GM23338 (cell line): ENCODE measurements around the gene CYP27A1. TPM values are rescaled to one million over a fixed set of nuclear protein-coding genes. Genes with fewer than 3 reads are reported as not detected.

Experiments used
- ATAC-seq: fragments of 200-7000 bp; cut with Tn5 transposase; 3 replicates; pipeline ENCODE4 v1.9.1; 2020
- DNase-seq: peaks from one replicate; pipeline ENCODE4 v3.0.0-alpha.2; 2015; ENCODE audit warnings: low spot score
- H2AFZ ChIP-seq: fragments of 200-600 bp; sonication (generic); 2 replicates; pipeline ENCODE4 v1.8.0; 2016; ENCODE audit warnings: antibody characterized with exemption, mild to moderate bottlenecking, moderate library complexity
- H3F3A ChIP-seq: fragments of 200-600 bp; sonication (generic); replicated peaks from 2 replicates; pipeline ENCODE4 v1.8.0; 2017; ENCODE audit warnings: antibody characterized with exemption, mixed run types, low read depth
- H3K27ac ChIP-seq: fragments of 200-600 bp; sonication (generic); 2 replicates; pipeline ENCODE4 v1.6.1; 2016; ENCODE audit warnings: low read depth
- H3K27me3 ChIP-seq: fragments of 200-600 bp; sonication (generic); 2 replicates; pipeline ENCODE4 v1.8.0; 2016; ENCODE audit warnings: mild to moderate bottlenecking, mixed run types, moderate library complexity; ENCODE audit not compliant: insufficient read depth
- H3K36me3 ChIP-seq: fragments of 200-600 bp; sonication (generic); 2 replicates; pipeline ENCODE4 v1.8.0; 2016; ENCODE audit warnings: mild to moderate bottlenecking; ENCODE audit not compliant: insufficient read depth
- H3K4me1 ChIP-seq: fragments of 200-600 bp; sonication (generic); 2 replicates; pipeline ENCODE4 v1.8.0; 2016; ENCODE audit warnings: mild to moderate bottlenecking, moderate library complexity; ENCODE audit not compliant: insufficient read depth
- H3K4me2 ChIP-seq: fragments of 200-600 bp; sonication (generic); 2 replicates; pipeline ENCODE4 v1.7.1; 2017; ENCODE audit warnings: mixed run types
- H3K4me3 ChIP-seq: fragments of 200-600 bp; sonication (generic); 2 replicates; pipeline ENCODE4 v1.6.1; 2016; ENCODE audit warnings: mixed run types
- H3K79me2 ChIP-seq: fragments of 200-600 bp; sonication (generic); replicated peaks from 2 replicates; pipeline ENCODE4 v1.8.0; 2017; ENCODE audit warnings: mild to moderate bottlenecking; ENCODE audit not compliant: insufficient read depth
- H3K9me2 ChIP-seq: fragments of 200-600 bp; sonication (generic); 2 replicates; pipeline ENCODE4 v1.8.0; 2017; ENCODE audit not compliant: insufficient read depth
- H4K20me1 ChIP-seq: fragments of 200-600 bp; sonication (generic); replicated peaks from 2 replicates; pipeline ENCODE4 v1.8.0; 2017; ENCODE audit warnings: mild to moderate bottlenecking; ENCODE audit not compliant: insufficient read depth
- H3K27ac Mint-ChIP-seq: 2 replicates; pipeline ENCODE4 v1.8.0; 2020; ENCODE audit warnings: inconsistent platforms, mild to moderate bottlenecking, moderate library complexity, mixed read lengths
- H3K27me3 Mint-ChIP-seq: 3 replicates; pipeline ENCODE4 v1.8.0; 2022; ENCODE audit warnings: low read depth, mild to moderate bottlenecking, moderate library complexity, mixed read lengths, inconsistent platforms; ENCODE audit not compliant: insufficient read depth, poor library complexity
- H3K36me3 Mint-ChIP-seq: 3 replicates; pipeline ENCODE4 v1.8.0; 2021; ENCODE audit warnings: low read depth, mild to moderate bottlenecking, inconsistent platforms, moderate library complexity, mixed read lengths
- H3K4me1 Mint-ChIP-seq: 3 replicates; pipeline ENCODE4 v1.8.0; 2020; ENCODE audit warnings: mild to moderate bottlenecking, inconsistent platforms, mixed read lengths
- H3K4me3 Mint-ChIP-seq: 3 replicates; pipeline ENCODE4 v1.8.0; 2021; ENCODE audit warnings: moderate library complexity, mild to moderate bottlenecking, inconsistent platforms, mixed read lengths
- H3K9me3 Mint-ChIP-seq: 3 replicates; pipeline ENCODE4 v1.8.0; 2020; ENCODE audit warnings: moderate library complexity, mild to moderate bottlenecking, inconsistent platforms, mixed read lengths
- CTCF ChIP-seq, 2 experiments: fragments of 200-600 bp in 1 of 2; sonication (generic) in 1 of 2; conservative IDR thresholded peaks; 2 replicates each; pipeline versions ENCODE4 v1.5.1 to v1.6.1; 2016 to 2017; ENCODE audit warnings: antibody characterized with exemption in 2 of 2, low read depth in 2 of 2, mild to moderate bottlenecking in 2 of 2, moderate library complexity in 1 of 2
- JUNB ChIP-seq: IDR thresholded peaks from one replicate; pipeline ENCODE4 v1.6.1; 2016; ENCODE audit warnings: antibody characterized with exemption; ENCODE audit not compliant: unreplicated experiment
- POLR2AphosphoS5 ChIP-seq: IDR thresholded peaks from 2 replicates; pipeline ENCODE4 v1.6.1; 2016; ENCODE audit warnings: antibody characterized with exemption, low read depth
- REST ChIP-seq: IDR thresholded peaks from one replicate; pipeline ENCODE4 v1.6.1; 2018; ENCODE audit warnings: antibody characterized with exemption; ENCODE audit not compliant: unreplicated experiment
- polyA plus RNA-seq: library from polyadenylated mRNA; unstranded; fragments of >200 nt; fragmentation: Nextera tagmentation; extraction: Ambion mirVana; gene quantifications from 2 replicates; pipeline ENCODE4 v1.2.1, GENCODE V29; 2016
- total RNA-seq: library from RNA; depleted of rRNA; stranded (reverse); fragments of >200 nt; shearing (Covaris generic); gene quantifications from 2 replicates; pipeline ENCODE4 v1.2.3, GENCODE V29; 2014
- TF ChIP-seq, protein P1 (sequence below): fragments of 250-450 bp; sonication (Bioruptor Pico); IDR thresholded peaks from 2 replicates; pipeline ENCODE4 v1.5.0; 2020; ENCODE audit warnings: mild to moderate bottlenecking, moderate library complexity

CYP27A1 gene
- total and polyA plus RNA-seq, 2 experiments from 2014 or later: 2.2 to 6.9 TPM

GRCh38 chr2:218831378-218831990 lies 49.5 kb downstream of the CYP27A1 start, which contains the start of gene PRKAG3 (continued):
- TF ChIP-seq, protein P1, sequence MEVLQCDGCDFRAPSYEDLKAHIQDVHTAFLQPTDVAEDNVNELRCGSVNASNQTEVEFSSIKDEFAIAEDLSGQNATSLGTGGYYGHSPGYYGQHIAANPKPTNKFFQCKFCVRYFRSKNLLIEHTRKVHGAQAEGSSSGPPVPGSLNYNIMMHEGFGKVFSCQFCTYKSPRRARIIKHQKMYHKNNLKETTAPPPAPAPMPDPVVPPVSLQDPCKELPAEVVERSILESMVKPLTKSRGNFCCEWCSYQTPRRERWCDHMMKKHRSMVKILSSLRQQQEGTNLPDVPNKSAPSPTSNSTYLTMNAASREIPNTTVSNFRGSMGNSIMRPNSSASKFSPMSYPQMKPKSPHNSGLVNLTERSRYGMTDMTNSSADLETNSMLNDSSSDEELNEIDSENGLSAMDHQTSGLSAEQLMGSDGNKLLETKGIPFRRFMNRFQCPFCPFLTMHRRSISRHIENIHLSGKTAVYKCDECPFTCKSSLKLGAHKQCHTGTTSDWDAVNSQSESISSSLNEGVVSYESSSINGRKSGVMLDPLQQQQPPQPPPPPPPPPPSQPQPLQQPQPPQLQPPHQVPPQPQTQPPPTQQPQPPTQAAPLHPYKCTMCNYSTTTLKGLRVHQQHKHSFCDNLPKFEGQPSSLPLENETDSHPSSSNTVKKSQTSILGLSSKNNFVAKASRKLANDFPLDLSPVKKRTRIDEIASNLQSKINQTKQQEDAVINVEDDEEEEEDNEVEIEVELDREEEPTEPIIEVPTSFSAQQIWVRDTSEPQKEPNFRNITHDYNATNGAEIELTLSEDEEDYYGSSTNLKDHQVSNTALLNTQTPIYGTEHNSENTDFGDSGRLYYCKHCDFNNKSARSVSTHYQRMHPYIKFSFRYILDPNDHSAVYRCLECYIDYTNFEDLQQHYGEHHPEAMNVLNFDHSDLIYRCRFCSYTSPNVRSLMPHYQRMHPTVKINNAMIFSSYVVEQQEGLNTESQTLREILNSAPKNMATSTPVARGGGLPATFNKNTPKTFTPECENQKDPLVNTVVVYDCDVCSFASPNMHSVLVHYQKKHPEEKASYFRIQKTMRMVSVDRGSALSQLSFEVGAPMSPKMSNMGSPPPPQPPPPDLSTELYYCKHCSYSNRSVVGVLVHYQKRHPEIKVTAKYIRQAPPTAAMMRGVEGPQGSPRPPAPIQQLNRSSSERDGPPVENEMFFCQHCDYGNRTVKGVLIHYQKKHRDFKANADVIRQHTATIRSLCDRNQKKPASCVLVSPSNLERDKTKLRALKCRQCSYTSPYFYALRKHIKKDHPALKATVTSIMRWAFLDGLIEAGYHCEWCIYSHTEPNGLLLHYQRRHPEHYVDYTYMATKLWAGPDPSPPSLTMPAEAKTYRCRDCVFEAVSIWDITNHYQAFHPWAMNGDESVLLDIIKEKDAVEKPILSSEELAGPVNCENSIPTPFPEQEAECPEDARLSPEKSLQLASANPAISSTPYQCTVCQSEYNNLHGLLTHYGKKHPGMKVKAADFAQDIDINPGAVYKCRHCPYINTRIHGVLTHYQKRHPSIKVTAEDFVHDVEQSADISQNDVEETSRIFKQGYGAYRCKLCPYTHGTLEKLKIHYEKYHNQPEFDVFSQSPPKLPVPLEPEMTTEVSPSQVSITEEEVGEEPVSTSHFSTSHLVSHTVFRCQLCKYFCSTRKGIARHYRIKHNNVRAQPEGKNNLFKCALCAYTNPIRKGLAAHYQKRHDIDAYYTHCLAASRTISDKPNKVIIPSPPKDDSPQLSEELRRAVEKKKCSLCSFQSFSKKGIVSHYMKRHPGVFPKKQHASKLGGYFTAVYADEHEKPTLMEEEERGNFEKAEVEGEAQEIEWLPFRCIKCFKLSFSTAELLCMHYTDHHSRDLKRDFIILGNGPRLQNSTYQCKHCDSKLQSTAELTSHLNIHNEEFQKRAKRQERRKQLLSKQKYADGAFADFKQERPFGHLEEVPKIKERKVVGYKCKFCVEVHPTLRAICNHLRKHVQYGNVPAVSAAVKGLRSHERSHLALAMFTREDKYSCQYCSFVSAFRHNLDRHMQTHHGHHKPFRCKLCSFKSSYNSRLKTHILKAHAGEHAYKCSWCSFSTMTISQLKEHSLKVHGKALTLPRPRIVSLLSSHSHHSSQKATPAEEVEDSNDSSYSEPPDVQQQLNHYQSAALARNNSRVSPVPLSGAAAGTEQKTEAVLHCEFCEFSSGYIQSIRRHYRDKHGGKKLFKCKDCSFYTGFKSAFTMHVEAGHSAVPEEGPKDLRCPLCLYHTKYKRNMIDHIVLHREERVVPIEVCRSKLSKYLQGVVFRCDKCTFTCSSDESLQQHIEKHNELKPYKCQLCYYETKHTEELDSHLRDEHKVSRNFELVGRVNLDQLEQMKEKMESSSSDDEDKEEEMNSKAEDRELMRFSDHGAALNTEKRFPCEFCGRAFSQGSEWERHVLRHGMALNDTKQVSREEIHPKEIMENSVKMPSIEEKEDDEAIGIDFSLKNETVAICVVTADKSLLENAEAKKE (CRISPR knock-in tag): no peak
- TF ChIP-seq CTCF (conservative IDR thresholded peaks at IDR 0.05; ENCODE audit: low read depth in 2 of 2): no peak

GRCh38 chr2:218832081-218832480 lies 50.1 kb downstream of the CYP27A1 start:
- no peak for TF ChIP-seq JUNB
- no peak for TF ChIP-seq POLR2AphosphoS5
- TF ChIP-seq REST: no peak
- H3K79me2 ChIP-seq: no peaks in the 10 kb centered on the region
- Mint-ChIP-seq H3K36me3 (no peaks in the 10 kb centered on the region), H3K4me1 (no peaks in the 10 kb centered on the region; the same call in 2 of the 3 replicates), H3K27me3 (peaks cover 2% of the 10 kb centered on the region), H3K9me3 (no peaks in the 10 kb centered on the region), H3K4me3 (no peak overlapping the region), H3K27ac (no peak overlapping the region)
- peak overlapping the region; percentile 28; the same call in 1 of the 2 replicates for H2AFZ ChIP-seq
- H3K4me2 ChIP-seq: no peak overlapping the region
- H3K27ac ChIP-seq: no peak overlapping the region
- H3K4me3 ChIP-seq: no peak overlapping the region
- DNase-seq (no peak), ATAC-seq (no peak)
- no peaks in the 10 kb centered on the region for H4K20me1 ChIP-seq
- H3K9me2 ChIP-seq: no peaks in the 10 kb centered on the region
- H3F3A ChIP-seq: no peaks in the 10 kb centered on the region
- H3K27me3 ChIP-seq: no peaks in the 10 kb centered on the region
- H3K36me3 ChIP-seq: no peaks in the 10 kb centered on the region
- no peaks in the 10 kb centered on the region for H3K4me1 ChIP-seq
